B cell (primary cell): ENCODE measurements around the gene CDH12.
"Not testable (repeated sequence)": the region's sequence is repeated elsewhere in the genome, so short reads cannot be mapped to it uniquely, and the experiment has no call there.

Experiments
- CTCF ChIP-seq: fragments of 200-600 bp; IDR thresholded peaks from one replicate; pipeline ENCODE4 v1.8.0; 2022; ENCODE audit warnings: antibody characterized with exemption, mild to moderate bottlenecking
- EZH2 ChIP-seq: IDR thresholded peaks from 2 replicates; pipeline ENCODE4 v1.6.1; 2012; ENCODE audit warnings: borderline replicate concordance, low read depth, mild to moderate bottlenecking, moderate library complexity, low read length; ENCODE audit not compliant: insufficient read depth, poor library complexity, severe bottlenecking

GRCh38 chr5:22516497-22516896 lies 336.6 kb downstream of the CDH12 start:
- TF ChIP-seq CTCF, EZH2: not testable (repeated sequence)
